ENCODE data around the gene ADGRV1. TPM values are rescaled to one million over a fixed set of nuclear protein-coding genes. Genes with fewer than 3 reads are reported as not detected.
"Not testable (repeated sequence)": the region's sequence is repeated elsewhere in the genome, so short reads cannot be mapped to it uniquely, and the experiment has no call there.

The ADGRV1 gene
- total and polyA plus RNA-seq, 12 donors = 129 to 2,577 (median 695) TPM

DNA sequence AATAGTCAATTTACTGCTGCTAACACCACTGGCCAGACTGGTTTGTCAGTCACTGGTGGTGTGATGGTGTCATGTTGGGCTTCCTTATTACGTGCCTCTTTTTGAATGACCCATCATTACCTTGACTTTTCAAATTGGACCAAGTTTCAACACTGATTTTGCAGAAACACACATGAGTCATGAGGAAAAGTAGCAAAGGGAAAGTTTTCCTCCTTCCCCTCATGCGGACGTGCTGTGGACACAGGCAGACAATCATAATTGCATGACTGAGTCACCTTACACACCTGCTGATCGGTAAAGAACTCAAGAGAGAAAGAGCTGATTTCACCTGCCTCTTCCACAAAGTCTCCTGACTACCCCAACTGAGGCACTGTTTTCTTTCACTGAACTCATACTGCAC is 500.0 kb downstream of the ADGRV1 start:
- no peak overlapping the region for H3K4me3 ChIP-seq
- no peaks in the 10 kb centered on the region for H3K27me3 ChIP-seq
- 41 to 46% (median 44%) methylated on average over 4 of the region's 4 CpGs for WGBS, 4 donors
- DNase-seq = peak; percentile 52 to 78 (median 64)
- no peaks in the 10 kb centered on the region for H3K9me3 ChIP-seq (replicated peaks in 1 of 3)
- no peaks in the 10 kb centered on the region for H3K36me3 ChIP-seq (replicated peaks in 1 of 2)
- intact Hi-C loops (cut with DNase I) = no loop called here
- peak overlapping the region; percentile 44 to 87 (median 72) for H3K27ac ChIP-seq
- peaks cover 46 to 55% of the 10 kb centered on the region in 2 donors for H3K4me1 ChIP-seq (replicated peaks in 1 of 2)
- TF ChIP-seq, protein P1, sequence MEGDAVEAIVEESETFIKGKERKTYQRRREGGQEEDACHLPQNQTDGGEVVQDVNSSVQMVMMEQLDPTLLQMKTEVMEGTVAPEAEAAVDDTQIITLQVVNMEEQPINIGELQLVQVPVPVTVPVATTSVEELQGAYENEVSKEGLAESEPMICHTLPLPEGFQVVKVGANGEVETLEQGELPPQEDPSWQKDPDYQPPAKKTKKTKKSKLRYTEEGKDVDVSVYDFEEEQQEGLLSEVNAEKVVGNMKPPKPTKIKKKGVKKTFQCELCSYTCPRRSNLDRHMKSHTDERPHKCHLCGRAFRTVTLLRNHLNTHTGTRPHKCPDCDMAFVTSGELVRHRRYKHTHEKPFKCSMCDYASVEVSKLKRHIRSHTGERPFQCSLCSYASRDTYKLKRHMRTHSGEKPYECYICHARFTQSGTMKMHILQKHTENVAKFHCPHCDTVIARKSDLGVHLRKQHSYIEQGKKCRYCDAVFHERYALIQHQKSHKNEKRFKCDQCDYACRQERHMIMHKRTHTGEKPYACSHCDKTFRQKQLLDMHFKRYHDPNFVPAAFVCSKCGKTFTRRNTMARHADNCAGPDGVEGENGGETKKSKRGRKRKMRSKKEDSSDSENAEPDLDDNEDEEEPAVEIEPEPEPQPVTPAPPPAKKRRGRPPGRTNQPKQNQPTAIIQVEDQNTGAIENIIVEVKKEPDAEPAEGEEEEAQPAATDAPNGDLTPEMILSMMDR (IDR thresholded peaks at IDR 0.05) = no peak
- TF ChIP-seq POLR2A (IDR thresholded peaks at IDR 0.05) = peak in 1 of 2 donors; percentile 39

DNA sequence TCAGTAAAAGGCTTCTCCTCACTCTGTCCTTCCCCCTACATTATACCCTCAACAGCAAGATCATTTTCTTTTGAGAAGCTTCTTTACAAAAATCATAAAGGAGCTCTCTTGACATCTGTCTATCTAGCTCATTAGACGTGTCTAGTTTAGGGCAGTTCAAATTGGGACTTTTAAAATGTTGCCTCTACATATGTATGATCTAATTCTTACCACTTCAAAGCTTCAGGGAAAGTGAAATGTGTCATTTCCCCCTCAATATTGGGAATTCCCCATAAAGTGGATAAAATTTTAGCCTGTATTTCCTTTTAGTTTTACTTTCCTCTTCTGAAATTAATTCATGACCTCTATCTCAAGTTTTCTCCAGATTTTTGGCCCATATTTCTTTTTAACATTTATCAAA is 500.8 kb downstream of the ADGRV1 start:
- Histone ChIP-seq H3K27ac (peak overlapping the region; percentile 44 to 87 (median 72)), H3K27me3 (no peaks in the 10 kb centered on the region), H3K36me3 (replicated peaks in 1 of 2) (no peaks in the 10 kb centered on the region), H3K4me1 (replicated peaks in 1 of 2) (peaks cover 40 to 55% of the 10 kb centered on the region in 2 donors), H3K4me3 (no peak overlapping the region), H3K9me3 (replicated peaks in 1 of 3) (no peaks in the 10 kb centered on the region)
- WGBS, 4 donors = 65 to 83% (median 70%) methylated on average over 1 of the region's 1 CpG
- intact Hi-C loops (cut with DNase I) = no loop called here
- no peak for DNase-seq
- TF ChIP-seq, protein P1 (IDR thresholded peaks at IDR 0.05) = no peak
- no peak for TF ChIP-seq POLR2A (IDR thresholded peaks at IDR 0.05)

DNA sequence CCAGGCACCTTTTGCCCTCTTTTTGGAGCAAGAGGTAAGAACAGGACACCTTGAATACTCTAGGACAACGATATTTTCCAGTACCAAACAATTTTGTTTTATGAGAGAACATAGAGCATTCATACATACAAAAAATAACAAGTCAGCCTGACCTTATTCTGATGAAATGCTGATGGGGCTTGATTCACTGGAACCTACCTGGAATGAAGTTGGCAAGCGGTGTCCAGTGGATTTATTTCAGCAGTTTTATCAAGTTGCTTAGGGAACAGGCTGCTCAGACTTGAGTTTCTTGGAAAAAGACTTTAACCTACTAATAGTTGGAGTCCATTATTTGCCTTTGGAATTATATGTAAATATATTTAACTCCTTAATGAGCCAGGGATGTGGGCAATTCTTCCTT is 502.5 kb downstream of the ADGRV1 start:
- Histone ChIP-seq H3K4me1 (replicated peaks in 1 of 2) (peaks cover 40 to 58% of the 10 kb centered on the region in 2 donors), H3K36me3 (replicated peaks in 1 of 2) (no peaks in the 10 kb centered on the region), H3K4me3 (no peak overlapping the region), H3K9me3 (replicated peaks in 1 of 3) (no peaks in the 10 kb centered on the region), H3K27me3 (no peaks in the 10 kb centered on the region), H3K27ac (peak overlapping the region in 3 of 5 donors; percentile 11 to 87 (median 70))
- intact Hi-C loops (cut with DNase I) = no loop called here
- DNase-seq = no peak
- no peak for TF ChIP-seq POLR2A (IDR thresholded peaks at IDR 0.05)
- TF ChIP-seq, protein P1 (IDR thresholded peaks at IDR 0.05) = no peak
- 84 to 90% (median 87%) methylated on average over 2 of the region's 2 CpGs for WGBS, 4 donors

DNA sequence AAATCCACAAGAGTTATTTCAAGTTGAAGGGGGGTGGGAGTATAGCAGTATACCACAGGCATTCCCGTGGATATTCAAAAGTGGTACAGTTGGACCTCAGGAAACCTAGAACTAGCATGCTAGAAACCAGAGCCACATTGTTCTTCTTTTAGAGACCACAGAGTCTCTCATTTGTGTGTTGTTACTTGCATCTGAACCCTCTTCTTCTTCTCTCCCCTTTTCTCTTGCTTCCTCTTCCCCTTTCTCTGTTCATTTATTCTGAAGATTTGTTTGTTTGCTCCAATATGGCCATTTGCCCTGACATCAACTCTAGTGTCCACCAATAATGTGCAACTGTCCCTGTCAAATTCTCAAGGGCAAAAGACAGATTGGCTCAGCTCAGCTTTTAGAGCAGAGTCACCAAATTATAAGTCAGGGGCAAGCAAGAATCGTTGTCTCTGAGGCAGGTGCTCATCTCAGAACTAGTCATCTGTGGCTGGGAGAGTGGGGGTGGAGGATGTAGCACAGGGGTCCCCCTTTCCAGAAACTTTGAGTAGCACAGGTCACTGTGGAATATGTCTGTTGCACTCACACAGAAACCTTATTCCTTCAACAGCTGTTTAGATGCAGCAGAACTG is 503.5 kb downstream of the ADGRV1 start:
- TF ChIP-seq, protein P1 (IDR thresholded peaks at IDR 0.05) = no peak
- TF ChIP-seq POLR2A (IDR thresholded peaks at IDR 0.05) = no peak
- peak in 1 of 7 donors; percentile 52 for DNase-seq
- peak overlapping the region; percentile 11 to 87 (median 70) for H3K27ac ChIP-seq
- H3K4me1 ChIP-seq (replicated peaks in 1 of 2) = peaks cover 38 to 57% of the 10 kb centered on the region in 2 donors
- H3K36me3 ChIP-seq (replicated peaks in 1 of 2) = no peaks in the 10 kb centered on the region
- no peaks in the 10 kb centered on the region for H3K9me3 ChIP-seq (replicated peaks in 1 of 3)
- no peak overlapping the region for H3K4me3 ChIP-seq
- intact Hi-C loops (cut with DNase I) = no loop called here
- no peaks in the 10 kb centered on the region for H3K27me3 ChIP-seq
- WGBS, 4 donors = 47 to 66% (median 49%) methylated on average over 2 of the region's 2 CpGs

DNA sequence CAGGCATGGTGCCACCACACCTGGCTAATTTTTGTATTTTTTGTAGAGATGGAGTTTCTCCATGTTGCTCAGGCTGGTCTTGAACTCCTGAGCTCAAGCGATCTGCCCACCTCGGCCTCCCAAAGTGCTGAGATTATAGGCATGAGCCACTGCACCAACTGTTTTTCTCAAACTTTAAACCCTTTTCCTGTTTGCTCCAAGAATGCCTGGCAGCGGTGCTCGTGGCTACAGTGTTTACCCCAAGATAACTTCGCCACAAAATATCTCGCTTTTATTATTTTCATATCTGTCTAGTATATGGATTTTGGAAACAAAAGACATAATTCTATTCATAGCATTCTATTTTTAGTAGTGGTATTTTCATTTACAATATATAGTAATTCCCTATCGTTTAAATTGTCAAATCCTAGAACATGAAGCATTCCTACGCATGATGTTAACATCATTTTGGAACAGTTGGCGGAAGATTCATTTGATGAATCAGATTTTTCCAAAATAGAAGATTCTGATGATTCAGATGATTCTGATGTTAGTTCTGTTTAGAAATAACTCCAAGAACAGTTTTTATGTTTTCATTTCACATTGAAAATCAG is 504.6 kb downstream of the ADGRV1 start:
- DNase-seq; intact Hi-C loops (cut with DNase I); H3K9me3 ChIP-seq (replicated peaks in 1 of 3); H3K36me3 ChIP-seq (replicated peaks in 1 of 2); H3K4me3 ChIP-seq; H3K27me3 ChIP-seq: not testable (repeated sequence)
- 60 to 73% (median 71%) methylated on average over 9 of the region's 9 CpGs for WGBS, 4 donors
- Histone ChIP-seq H3K27ac (peak overlapping the region; percentile 11 to 87 (median 64)), H3K4me1 (replicated peaks in 1 of 2) (peaks cover 26 to 46% of the 10 kb centered on the region in 2 donors)
